Prostate gland (tissue), 2 donors: ENCODE data around the gene MYLK4. TPM values are rescaled to one million over a fixed set of nuclear protein-coding genes. Genes with fewer than 3 reads are reported as not detected.

Source experiments
- DNase-seq: peaks from one replicate; pipeline ENCODE4 v3.0.0-alpha.2; 2019; ENCODE audit warnings: low spot score
- H3K27ac ChIP-seq, 2 donors: fragments of 200-600 bp; sonication (generic); 2 replicates each; pipeline ENCODE4 v1.5.1; 2017 to 2019
- H3K27me3 ChIP-seq: fragments of 200-600 bp; sonication (generic); replicated peaks from 2 replicates; pipeline ENCODE4 v1.5.1; 2019; ENCODE audit not compliant: insufficient read depth
- H3K36me3 ChIP-seq, 2 donors: fragments of 200-600 bp; sonication (generic); 1 replicate in 1 of 2; 2 replicates in 1 of 2; pipeline versions ENCODE4 v1.5.1 to v1.8.1; 2017 to 2019
- H3K4me1 ChIP-seq: fragments of 200-600 bp; sonication (generic); replicated peaks from 2 replicates; pipeline ENCODE4 v1.5.1; 2019
- H3K4me3 ChIP-seq, 2 donors: fragments of 200-600 bp; sonication (generic); 2 replicates each; pipeline ENCODE4 v1.5.1; 2017 to 2019
- H3K9me3 ChIP-seq: fragments of 200-600 bp; sonication (generic); 2 replicates; pipeline ENCODE4 v1.5.1; 2017
- CTCF ChIP-seq, 4 experiments: fragments of 200-600 bp in 2 of 4; fragments of 450-650 bp in 2 of 4; sonication (generic) in 2 of 4; IDR thresholded peaks; 1 replicate in 3 of 4; 2 replicates in 1 of 4; pipeline ENCODE4 v1.5.1; 2016 to 2019; ENCODE audit warnings: antibody characterized with exemption in 4 of 4, mild to moderate bottlenecking in 2 of 4, moderate library complexity in 2 of 4
- POLR2A ChIP-seq: fragments of 450-650 bp; IDR thresholded peaks from one replicate; pipeline ENCODE4 v1.6.1; 2016; ENCODE audit warnings: antibody characterized with exemption, mild to moderate bottlenecking
- POLR2AphosphoS5 ChIP-seq: sonication (generic); formaldehyde crosslinking; IDR thresholded peaks from one replicate; pipeline ENCODE4 v1.6.1; 2017; ENCODE audit warnings: antibody characterized with exemption
- WGBS: methylation state at CpG from one replicate; pipeline ENCODE4 v1.1.5; 2018; 5-methylcytosine and 5-hydroxymethylcytosine counted together
- intact Hi-C: fragments of 100-400 bp; cut with DNase I; formaldehyde crosslinking; loops from one replicate; pipeline ENCODE4 v1.14.2; 2022
- total RNA-seq, 2 donors: library from RNA; depleted of rRNA; stranded (reverse); fragments of >200 nt; gene quantifications; one replicate each; pipeline ENCODE4 v1.1.0, GENCODE V29; 2016

MYLK4 gene
- total RNA-seq, 2 donors from 2014 or later = 0.46 to 0.97 TPM

GRCh38 chr6:2633736-2634135 lies 117.0 kb downstream of the MYLK4 start:
- no peaks in the 10 kb centered on the region for H3K27me3 ChIP-seq
- intact Hi-C loops = loop anchor here (2.0 to 10.0 kb wide), 4 partner anchors 189 to 1029 kb away; no protein-coding TSS in a partner anchor

GRCh38 chr6:2632976-2633584 lies 117.6 kb downstream of the MYLK4 start:
- intact Hi-C loops = loop anchor here (5.0 to 10.0 kb wide), 3 partner anchors 188 to 436 kb away; no protein-coding TSS in a partner anchor

More at GRCh38 chr6:2633736-2634135, 117.0 kb downstream of the MYLK4 start:
- no peak for DNase-seq
- peak overlapping the region; percentile 66 to 68 for H3K27ac ChIP-seq
- H3K4me1 ChIP-seq = no peaks in the 10 kb centered on the region
- TF ChIP-seq CTCF (IDR thresholded peaks at IDR 0.05) = no peak
- TF ChIP-seq POLR2AphosphoS5 = no peak
- H3K9me3 ChIP-seq = no peaks in the 10 kb centered on the region
- 67% methylated on average over 13 of the region's 13 CpGs for WGBS
- H3K36me3 ChIP-seq = no peaks in the 10 kb centered on the region
- peak overlapping the region; percentile 35 to 38 for H3K4me3 ChIP-seq

GRCh38 chr6:2632368-2632767 lies 118.4 kb downstream of the MYLK4 start:
- Histone ChIP-seq H3K27me3 (no peaks in the 10 kb centered on the region), H3K9me3 (no peaks in the 10 kb centered on the region), H3K4me3 (no peak overlapping the region), H3K27ac (no peak overlapping the region), H3K36me3 (no peaks in the 10 kb centered on the region), H3K4me1 (no peaks in the 10 kb centered on the region)
- WGBS = 77% methylated on average over 10 of the region's 10 CpGs
- TF ChIP-seq POLR2A (no peak), POLR2AphosphoS5 (no peak), CTCF (IDR thresholded peaks at IDR 0.05) (no peak)
- DNase-seq = no peak
- intact Hi-C loops = loop anchor here (5.0 to 10.0 kb wide), 3 partner anchors 188 to 435 kb away; no protein-coding TSS in a partner anchor

More at GRCh38 chr6:2632976-2633584, 117.6 kb downstream of the MYLK4 start:
- Histone ChIP-seq H3K27ac (no peak overlapping the region), H3K36me3 (no peaks in the 10 kb centered on the region), H3K4me3 (no peak overlapping the region), H3K9me3 (no peaks in the 10 kb centered on the region), H3K27me3 (no peaks in the 10 kb centered on the region), H3K4me1 (no peaks in the 10 kb centered on the region)
- WGBS = 94% methylated on average over 11 of the region's 11 CpGs
- DNase-seq = no peak
- TF ChIP-seq CTCF (IDR thresholded peaks at IDR 0.05) (no peak), POLR2A (no peak), POLR2AphosphoS5 (no peak)

GRCh38 chr6:2630891-2631571 lies 119.7 kb downstream of the MYLK4 start:
- intact Hi-C loops = loop anchor here (5.0 to 10.0 kb wide), 3 partner anchors 186 to 434 kb away; no protein-coding TSS in a partner anchor
- TF ChIP-seq POLR2AphosphoS5 (no peak), POLR2A (no peak), CTCF (IDR thresholded peaks at IDR 0.05) (no peak)
- Histone ChIP-seq H3K27me3 (no peaks in the 10 kb centered on the region), H3K4me1 (no peaks in the 10 kb centered on the region), H3K36me3 (no peaks in the 10 kb centered on the region), H3K27ac (no peak overlapping the region), H3K9me3 (no peaks in the 10 kb centered on the region), H3K4me3 (no peak overlapping the region)
- WGBS = 82% methylated on average over 14 of the region's 14 CpGs
- DNase-seq = no peak
